Stimulated activated CD8-positive, alpha-beta memory T cell treated with anti-CD3 and anti-CD28 coated beads, Interleukin-12 subunit alpha, Interleukin-12 subunit beta, amount 100 ng/mL, for 1 hour (primary cell): Measurements from ENCODE around the gene FXYD3.

Experiments used
- DNase-seq: peaks from one replicate; pipeline ENCODE4 v3.0.0-alpha.2; 2020; ENCODE audit warnings: low read depth

The FXYD3 gene

GRCh38 chr19:35162471-35163326, 47.1 kb downstream of the FXYD3 start:
- DNase-seq: no peak

- DNase-seq: no peak
Measured at GRCh38 chr19:35164418-35164817, 48.8 kb downstream of the FXYD3 start.

DNA sequence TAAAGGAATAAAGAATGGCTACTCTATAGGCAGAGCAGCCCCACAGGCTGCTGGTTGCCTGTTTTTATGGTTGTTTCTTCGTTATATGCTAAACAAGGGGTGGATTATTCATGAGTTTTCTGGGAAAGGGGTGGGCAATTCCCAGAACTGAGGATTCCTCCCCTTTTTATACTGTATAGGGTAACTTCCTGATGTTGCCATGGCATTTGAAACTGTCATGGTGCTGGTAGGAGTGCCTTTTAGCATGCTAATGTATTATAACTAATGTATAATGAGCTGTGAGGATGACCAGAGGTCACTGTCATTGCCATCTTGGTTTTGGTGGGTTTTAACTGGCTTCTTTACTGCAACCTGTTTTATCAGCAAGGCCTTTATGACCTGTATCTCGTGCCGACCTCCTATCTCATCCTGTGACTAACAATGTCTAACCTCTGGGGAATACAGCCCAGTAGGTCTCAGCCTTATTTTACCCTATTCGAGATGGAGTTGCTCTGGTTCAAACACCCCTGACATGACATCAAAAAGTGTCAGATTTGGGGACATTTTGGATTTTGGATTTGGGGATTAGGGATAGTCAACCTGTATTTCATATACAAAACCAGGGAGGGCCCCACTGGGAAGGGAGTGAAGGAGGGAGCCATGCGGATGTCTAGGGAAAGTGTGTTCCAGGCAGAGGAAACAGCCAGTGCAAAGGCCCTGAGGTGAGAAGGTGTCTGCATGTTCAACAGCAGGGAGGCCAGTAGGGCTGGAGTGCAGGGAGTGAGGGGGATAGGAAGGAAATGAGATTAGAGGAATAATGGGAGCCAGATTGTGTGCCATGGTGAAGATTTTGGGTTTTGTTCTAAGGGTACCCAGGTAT, 49.8 kb downstream of the FXYD3 start:
- DNase-seq: no peak

DNA sequence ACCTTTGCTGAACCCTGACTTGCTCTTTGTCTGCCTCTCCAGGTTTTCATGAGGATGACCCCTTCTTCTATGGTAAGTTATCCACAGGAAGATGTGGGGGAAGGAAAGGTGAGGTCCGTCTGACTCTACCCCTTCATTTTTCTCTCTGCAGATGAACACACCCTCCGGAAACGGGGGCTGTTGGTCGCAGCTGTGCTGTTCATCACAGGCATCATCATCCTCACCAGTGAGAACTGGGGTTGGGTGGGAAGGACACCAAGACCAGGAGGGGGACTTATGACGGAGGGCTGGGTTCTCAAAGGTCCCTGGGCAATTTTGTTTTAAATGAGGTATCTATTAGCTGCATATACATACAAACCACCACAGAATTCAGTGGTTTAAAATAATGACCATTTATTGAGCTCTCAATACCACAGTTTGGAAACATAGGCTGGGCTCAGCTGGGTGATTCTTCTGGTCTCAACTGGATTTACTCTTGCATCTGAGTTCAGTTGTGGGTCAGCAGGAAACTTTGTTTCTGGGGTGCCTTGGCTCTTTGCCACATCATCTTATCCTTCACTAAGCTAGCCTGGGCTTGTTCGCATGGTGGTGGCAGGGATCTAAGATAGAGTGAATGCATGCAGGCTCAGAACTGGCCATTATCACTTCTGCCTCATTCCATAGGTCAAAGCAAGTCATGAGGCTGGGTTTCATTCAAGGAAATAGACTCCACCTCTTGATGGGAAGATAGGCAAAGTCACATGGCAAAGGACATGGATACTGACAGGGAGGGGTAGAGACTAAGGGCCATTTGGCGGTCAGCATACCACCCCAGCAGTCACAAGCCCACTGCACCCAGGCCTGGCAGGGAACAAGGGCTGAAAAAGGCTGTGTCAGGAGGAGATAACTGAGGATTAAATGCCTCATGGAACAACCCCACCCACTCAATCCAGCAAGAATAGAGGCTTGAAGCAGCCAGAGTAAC, 50.8 kb downstream of the FXYD3 start:
- no peak for DNase-seq

- DNase-seq: no peak
Measured at GRCh38 chr19:35167251-35168119, 51.9 kb downstream of the FXYD3 start.

DNA sequence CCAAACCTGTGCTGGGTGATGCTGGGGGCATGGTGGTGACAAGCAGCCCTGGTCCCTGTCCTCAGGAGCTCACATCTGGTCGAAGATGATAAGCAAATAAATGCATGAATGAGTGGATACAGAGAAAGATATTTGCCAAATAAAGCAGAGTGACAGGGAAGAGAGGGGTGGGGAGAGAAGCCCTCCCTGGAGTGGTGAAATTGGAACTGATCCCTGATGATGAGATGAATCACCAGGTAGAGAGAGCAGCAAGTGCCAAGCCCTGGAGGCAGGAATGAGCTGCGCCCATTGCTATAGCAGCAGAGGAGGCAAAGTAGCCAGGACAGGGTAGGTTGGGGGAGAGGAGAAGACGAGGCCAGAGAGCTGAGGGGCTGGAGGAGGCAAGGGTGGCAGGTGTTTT, 52.6 kb downstream of the FXYD3 start:
- DNase-seq: no peak

DNA sequence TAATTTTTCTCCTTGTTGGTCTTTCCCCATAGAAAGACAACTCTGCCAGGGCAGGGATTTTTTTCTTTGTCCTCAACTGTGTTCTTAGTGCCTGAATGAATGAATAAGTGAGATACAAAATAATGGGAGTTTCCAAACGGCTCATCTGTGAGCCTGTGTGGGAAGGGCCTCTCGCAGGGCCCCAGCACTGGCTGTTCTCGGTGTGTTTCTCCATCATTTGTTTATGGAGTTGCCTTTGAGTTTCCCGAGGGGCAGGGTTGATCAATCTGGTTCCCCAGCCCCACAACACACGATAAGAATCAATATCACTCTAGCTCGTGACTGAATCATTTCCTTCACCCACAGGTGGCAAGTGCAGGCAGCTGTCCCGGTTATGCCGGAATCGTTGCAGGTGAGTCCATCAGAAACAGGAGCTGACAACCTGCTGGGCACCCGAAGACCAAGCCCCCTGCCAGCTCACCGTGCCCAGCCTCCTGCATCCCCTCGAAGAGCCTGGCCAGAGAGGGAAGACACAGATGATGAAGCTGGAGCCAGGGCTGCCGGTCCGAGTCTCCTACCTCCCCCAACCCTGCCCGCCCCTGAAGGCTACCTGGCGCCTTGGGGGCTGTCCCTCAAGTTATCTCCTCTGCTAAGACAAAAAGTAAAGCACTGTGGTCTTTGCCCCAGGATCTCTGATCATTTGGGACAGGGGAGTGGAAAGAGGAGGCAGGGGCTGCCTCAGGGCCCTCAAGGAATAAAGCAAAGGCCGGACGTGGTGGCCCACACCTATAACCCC, 53.8 kb downstream of the FXYD3 start:
- no peak for DNase-seq

GRCh38 chr19:35170359-35171061, 54.9 kb downstream of the FXYD3 start:
- no peak for DNase-seq

DNA sequence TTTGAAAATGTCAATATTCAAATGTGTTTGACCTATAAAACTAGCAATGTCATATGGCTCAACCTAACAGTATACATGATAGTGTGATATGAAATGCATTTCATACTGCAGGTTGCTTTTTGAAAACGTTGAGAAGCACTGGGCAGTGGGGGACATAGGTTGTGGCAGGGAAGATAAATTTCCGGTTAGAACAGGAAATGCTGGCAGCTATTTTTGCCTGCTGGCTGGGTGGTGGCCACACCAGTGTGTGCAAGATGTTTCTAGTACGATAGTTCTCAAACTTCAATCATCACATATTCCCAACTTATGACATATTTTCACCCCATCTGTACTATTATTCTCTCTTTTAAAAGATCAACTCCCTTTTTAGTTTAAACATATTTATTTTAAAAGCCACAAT, 56.1 kb downstream of the FXYD3 start:
- no peak for DNase-seq
